ENCODE data around the gene SNX18. TPM values are rescaled to one million over a fixed set of nuclear protein-coding genes. Genes with fewer than 3 reads are reported as not detected.

Gene SNX18
- polyA plus RNA-seq, 1 donor from 2014 or later = 4.0 TPM

DNA sequence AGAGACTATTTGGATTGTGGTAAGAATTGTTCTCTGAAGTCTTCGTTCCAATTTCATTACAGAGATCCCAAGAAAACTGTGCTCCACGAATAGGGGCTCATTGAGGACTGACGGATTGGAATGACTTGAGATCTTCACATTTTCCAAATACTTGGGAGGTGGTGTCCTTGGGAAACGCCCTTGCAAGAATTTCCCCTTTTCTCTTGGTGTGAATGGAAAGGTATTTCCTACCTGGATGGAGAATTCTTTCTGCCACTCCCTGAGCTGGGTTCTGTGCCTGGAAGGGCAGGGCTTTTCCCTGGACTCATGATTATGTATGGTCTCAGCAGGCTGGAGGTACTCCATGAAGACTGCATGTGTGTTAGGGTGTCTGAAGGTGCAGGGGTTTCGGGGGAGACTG is 53.9 kb downstream of the SNX18 start:
- Mint-ChIP-seq H3K9me3 (no peaks in the 10 kb centered on the region), H3K27me3 (no peaks in the 10 kb centered on the region), H3K4me1 (no peaks in the 10 kb centered on the region), H3K4me3 (no peak overlapping the region), H3K36me3 (peaks cover 2% of the 10 kb centered on the region), H3K27ac (no peak overlapping the region)

DNA sequence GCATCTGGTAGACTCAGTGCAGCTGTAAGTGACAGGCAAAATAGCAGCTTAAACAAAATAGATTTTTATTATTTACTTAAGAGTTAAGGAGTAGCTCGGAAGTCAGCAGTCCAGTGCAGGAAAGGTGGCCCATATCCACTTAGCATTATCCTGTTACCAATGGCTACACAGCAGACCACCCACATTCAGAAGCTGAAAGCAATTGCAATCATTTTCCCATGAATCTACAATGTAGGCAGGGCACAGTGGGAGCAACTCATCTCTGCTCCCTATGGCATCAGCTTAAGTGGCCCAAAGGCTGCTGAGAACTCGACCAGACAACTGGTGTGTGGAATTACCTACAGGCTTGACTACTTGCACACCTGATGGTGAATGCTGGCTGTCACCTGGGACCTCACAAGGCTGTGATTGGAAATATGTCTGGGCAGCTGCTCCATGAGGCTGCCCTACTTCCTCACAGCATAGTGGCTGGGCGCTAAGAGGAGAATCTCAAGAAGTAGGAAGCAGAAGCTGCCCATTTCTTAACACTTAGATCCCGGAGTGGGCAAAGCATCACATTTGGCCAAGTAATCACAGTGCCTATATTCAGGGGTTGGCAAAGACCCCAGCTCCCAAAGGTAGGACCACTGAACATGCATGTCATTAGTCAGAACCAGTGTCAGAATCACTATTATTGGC is 56.4 kb downstream of the SNX18 start:
- Mint-ChIP-seq H3K36me3 (no peaks in the 10 kb centered on the region), H3K27me3 (no peaks in the 10 kb centered on the region), H3K27ac (no peak overlapping the region), H3K4me3 (no peak overlapping the region), H3K4me1 (no peaks in the 10 kb centered on the region), H3K9me3 (no peaks in the 10 kb centered on the region)

DNA sequence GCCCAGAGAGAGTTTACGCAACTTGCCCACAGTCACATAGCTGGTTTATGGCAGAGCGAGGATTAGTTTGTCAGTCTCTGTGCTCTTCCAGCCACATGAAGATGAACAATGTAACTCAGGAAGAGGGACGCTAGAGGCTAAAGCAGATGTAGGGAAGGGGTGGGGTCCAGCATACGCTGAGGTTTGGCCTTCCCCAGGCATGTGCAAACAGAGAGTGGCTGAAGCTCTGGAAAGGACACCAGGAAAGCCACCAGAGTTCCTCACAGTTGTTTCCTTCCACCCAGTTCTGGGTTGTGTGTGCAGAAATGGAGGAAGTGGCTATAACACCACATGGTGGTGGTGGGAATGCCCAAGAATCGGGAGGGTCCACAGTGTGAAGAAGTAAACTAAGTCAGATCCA is 60.0 kb downstream of the SNX18 start:
- Mint-ChIP-seq H3K27me3 (peaks cover 2% of the 10 kb centered on the region), H3K4me3 (no peak overlapping the region), H3K9me3 (no peaks in the 10 kb centered on the region), H3K27ac (no peak overlapping the region), H3K36me3 (no peaks in the 10 kb centered on the region), H3K4me1 (peaks cover 0 to 9% (median 4%) of the 10 kb centered on the region in 3 donors)

DNA sequence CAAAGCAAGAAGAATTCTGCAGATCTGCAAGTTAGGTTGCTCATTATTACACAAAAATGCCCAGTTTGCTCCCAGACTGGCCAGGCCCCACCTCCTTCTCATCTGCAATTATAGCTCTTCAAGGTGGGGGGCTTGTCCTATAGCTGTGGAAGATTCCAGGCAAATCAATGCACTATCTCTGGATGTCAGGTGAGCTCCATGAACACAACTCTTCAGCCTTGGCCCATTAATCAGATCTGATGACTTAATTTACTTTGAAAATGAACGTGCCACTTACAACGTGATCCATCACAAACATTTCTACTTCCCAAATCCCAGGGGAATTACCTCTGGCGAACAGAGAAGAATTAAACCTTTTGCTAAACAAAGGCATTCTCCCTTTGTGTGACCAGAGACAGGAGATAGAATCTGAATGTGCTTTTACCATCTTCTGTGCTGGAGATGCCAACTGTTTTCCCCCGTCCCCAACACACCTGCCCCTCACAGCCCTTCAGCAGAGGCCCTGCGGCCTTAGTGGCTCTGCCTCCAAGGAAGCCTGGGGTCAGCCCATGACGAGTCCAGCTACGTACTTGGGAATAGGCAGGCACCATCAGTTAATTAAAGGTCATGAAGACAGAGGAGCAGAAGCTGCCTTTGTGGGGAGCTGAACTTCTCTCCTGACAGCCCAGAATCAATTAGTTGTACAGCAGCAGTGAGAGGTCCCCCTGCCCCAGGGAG is 60.5 kb downstream of the SNX18 start:
- H3K36me3 Mint-ChIP-seq = no peaks in the 10 kb centered on the region
- H3K27me3 Mint-ChIP-seq = peaks cover 2% of the 10 kb centered on the region
- H3K9me3 Mint-ChIP-seq = no peaks in the 10 kb centered on the region
- H3K27ac Mint-ChIP-seq = no peak overlapping the region
- H3K4me3 Mint-ChIP-seq = no peak overlapping the region
- peaks cover 0 to 9% (median 4%) of the 10 kb centered on the region in 3 donors for H3K4me1 Mint-ChIP-seq

DNA sequence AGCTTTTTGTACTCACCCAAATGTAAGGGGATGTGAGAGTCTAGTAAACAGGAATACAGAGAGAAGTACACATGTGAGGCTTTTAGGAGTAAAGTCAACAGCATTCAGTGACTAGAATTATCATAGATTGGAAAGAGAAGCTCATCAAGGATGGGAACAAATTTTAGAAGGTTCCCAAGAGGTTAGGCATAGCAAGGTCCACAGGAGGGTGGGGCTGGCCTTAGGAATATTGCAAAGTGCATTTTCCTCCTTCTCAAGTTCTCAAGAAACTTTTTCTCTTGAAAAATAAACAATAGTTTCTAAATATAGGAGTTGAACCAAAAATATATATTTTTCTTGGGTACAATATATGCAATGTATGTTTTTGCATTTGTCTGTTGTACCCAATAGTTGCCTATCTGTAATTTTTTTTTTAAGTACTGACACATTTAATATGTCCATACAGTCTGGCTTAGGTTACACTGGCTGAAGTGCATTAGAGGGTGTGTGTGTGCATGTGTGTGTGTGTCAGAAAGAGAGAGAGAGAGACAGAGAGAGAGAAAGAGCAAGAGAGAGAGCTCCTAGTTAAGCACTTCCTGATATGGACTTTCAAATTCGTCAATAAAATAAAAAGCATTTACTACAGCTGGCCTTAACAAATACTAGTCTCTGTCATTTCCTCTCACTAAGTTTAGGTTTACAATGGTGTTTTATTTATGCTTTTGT is 62.2 kb downstream of the SNX18 start:
- Mint-ChIP-seq H3K27ac (no peak overlapping the region), H3K27me3 (peaks cover 2% of the 10 kb centered on the region), H3K4me3 (no peak overlapping the region), H3K4me1 (peaks cover 0 to 9% (median 4%) of the 10 kb centered on the region in 3 donors), H3K36me3 (no peaks in the 10 kb centered on the region), H3K9me3 (no peaks in the 10 kb centered on the region)

DNA sequence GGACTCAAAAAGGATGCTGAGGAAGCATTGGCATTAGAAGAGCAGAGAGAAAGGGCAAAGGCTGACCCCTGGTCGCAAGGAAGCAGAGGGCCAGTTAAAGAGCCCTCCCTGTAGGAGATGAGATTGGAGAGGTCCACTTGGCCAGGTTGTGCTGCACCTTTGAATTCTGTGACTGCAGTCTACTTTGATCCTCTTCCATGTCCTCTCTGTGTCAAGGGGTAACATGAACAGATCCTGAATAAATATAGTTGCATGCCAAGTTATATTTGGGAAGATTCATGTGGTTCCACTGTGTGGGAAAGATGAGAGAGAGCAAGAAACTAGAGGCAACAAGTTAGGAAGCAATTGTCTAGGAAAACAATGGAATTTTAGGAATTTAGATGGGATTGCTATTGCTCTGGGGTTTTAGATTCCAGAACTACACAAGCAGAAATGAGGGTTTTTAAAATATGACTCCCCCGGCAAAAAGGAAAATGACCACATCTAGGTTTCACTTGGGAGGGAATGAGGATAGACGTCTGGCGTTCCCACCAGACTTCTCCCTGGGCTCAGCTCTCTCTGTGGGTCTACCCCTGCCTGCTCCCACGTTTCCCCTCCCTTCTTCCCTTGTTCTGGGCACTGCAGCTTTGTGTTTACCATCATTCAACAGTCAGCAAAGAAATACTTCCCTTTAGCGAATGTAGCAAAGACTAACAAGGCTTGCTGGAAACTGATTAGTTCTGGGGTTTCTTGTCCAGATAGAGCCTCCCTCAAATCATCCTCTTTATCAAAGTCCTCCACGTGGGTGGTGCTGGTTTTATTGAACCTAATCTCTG is 63.6 kb downstream of the SNX18 start:
- Mint-ChIP-seq H3K4me1 (peaks cover 0 to 9% (median 4%) of the 10 kb centered on the region in 3 donors), H3K36me3 (peaks cover 2% of the 10 kb centered on the region), H3K27ac (peak overlapping the region in 1 of 3 donors; percentile 51), H3K27me3 (peaks cover 2% of the 10 kb centered on the region), H3K4me3 (no peak overlapping the region), H3K9me3 (peaks cover 0 to 2% (median 1%) of the 10 kb centered on the region in 3 donors)

DNA sequence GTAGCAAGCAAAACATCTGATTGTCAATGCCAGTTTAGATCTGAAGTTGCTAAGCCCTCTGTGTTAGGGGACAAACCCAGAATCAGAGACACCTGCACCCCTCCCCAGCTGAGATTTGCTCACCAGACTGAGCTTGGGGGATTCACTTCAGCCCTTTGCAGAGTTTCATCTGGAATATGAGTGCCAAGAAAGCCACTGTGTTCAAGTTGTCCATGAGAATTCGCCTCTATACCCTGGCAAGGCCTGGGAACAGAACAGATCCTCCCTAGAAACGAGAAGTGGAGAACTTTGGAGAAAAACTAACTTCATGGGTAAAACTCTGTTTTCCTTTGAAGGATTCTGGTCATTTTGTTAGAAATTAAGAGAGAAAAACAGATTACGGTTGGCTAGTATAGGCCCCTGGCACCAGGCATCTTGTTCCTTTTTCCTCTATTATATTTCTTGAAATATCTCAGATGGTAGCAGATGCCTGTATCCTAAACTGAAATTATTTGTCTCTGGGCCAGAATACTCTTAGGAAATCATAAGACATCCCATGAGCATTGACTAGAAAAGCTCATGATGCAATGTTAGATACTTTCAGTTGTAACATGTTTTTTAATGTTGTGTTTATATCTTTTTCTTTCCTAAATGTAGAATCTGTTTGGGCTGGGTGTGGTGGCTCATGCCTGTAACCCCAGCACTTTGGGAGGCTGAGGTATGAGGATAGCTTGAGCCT is 64.4 kb downstream of the SNX18 start:
- Mint-ChIP-seq H3K4me1 (peaks cover 0 to 9% (median 4%) of the 10 kb centered on the region in 3 donors), H3K27ac (peak overlapping the region in 1 of 3 donors; percentile 51), H3K9me3 (peaks cover 2 to 6% (median 6%) of the 10 kb centered on the region in 3 donors), H3K27me3 (peaks cover 2% of the 10 kb centered on the region), H3K4me3 (no peak overlapping the region), H3K36me3 (peaks cover 3% of the 10 kb centered on the region)

DNA sequence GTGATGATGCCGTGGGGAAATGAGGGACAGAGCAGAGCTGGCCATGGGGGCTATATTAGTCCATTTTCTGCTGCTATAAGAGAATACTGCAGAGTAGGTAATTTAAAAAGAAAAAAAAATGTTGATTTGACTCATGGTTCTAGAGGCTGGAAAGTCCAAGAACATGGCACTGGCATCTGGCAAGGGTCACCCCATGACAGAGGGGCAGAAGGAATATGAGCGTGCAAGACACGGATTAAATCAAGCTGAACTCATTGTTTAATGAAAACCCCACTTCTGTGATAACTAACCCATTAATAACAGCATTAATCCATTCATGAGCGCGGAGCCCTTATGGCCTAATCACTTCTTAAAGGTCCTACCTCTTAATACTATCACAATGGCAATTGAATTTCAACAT is 68.8 kb downstream of the SNX18 start:
- H3K36me3 Mint-ChIP-seq = peaks cover 3% of the 10 kb centered on the region
- peaks cover 2 to 13% (median 6%) of the 10 kb centered on the region in 3 donors for H3K9me3 Mint-ChIP-seq
- H3K4me3 Mint-ChIP-seq = no peak overlapping the region
- H3K4me1 Mint-ChIP-seq = peaks cover 6 to 13% (median 8%) of the 10 kb centered on the region in 3 donors
- no peak overlapping the region for H3K27ac Mint-ChIP-seq
- H3K27me3 Mint-ChIP-seq = no peaks in the 10 kb centered on the region

DNA sequence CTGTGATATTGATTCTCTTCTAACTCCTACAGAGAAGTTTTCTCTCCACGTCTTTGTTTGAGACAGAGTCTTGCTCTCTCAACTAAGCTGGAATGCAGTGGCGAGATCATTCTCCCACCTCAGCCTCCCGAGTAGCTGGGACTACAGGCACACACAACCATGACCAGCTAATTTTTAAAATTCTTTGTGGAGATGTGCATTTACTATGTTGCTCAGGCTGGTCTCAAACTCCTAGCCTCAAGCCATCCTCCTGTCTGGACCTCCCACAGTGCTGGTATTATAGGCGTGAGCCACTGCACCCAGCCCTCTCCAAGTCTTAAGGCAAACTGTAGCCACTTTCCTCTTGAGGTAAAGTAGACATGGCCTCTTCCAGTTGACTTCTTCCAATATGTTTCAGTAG is 72.2 kb downstream of the SNX18 start:
- Mint-ChIP-seq H3K9me3 (peaks cover 5 to 18% (median 6%) of the 10 kb centered on the region in 3 donors), H3K36me3 (peaks cover 3% of the 10 kb centered on the region), H3K27me3 (no peaks in the 10 kb centered on the region)

DNA sequence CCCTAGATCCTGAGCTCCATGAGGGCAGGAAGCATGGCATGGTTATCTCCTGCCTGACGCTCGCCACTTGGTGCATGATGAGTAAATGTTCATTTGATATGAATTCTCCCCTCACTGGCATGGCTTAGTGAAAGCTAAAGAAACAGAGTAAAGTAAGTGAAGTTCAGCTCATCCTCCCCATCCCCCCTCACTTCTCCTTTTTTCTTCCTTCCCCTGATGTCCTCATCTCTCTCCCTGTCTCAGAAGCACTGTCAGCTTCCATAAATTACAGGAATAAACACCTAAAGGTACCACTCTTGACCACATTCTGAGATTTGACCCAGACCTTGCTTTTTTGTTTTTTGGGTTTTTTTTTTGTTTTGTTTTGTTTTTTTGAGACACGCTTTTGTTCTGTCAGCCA is 73.3 kb downstream of the SNX18 start:
- Mint-ChIP-seq H3K27ac (no peak overlapping the region), H3K9me3 (peaks cover 5 to 18% (median 6%) of the 10 kb centered on the region in 3 donors), H3K4me1 (peaks cover 6 to 8% (median 8%) of the 10 kb centered on the region in 3 donors), H3K4me3 (peak overlapping the region in 1 of 4 donors; percentile 43), H3K36me3 (peaks cover 1% of the 10 kb centered on the region), H3K27me3 (no peaks in the 10 kb centered on the region)

More for the DNA sequence above, 72.2 kb downstream of the SNX18 start:
- H3K4me1 Mint-ChIP-seq = peaks cover 6 to 8% (median 8%) of the 10 kb centered on the region in 3 donors
- H3K27ac Mint-ChIP-seq = no peak overlapping the region
- no peak overlapping the region for H3K4me3 Mint-ChIP-seq

DNA sequence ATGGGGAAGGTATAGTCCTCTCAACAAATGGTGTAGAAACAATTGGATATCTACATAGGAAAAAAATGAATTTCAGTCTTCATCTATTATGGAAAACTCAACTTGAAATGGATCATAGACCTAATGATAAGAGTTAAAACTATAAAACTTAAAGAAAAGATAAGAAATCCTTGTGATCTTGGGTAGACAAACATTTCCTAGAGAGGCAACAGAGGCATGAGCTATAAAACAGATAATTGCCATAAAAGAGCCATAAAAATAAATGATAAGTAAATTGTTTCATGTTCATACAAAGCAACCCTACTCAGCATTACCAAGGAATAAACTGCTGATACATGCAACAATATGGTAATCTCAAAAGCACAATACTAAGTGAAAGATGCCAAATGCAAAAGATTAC is 76.2 kb downstream of the SNX18 start:
- no peak overlapping the region for H3K27ac Mint-ChIP-seq
- H3K27me3 Mint-ChIP-seq = no peaks in the 10 kb centered on the region
- H3K4me3 Mint-ChIP-seq = no peak overlapping the region
- peaks cover 3% of the 10 kb centered on the region for H3K36me3 Mint-ChIP-seq
- H3K9me3 Mint-ChIP-seq = peaks cover 14 to 22% (median 15%) of the 10 kb centered on the region in 3 donors
- peaks cover 6 to 11% (median 8%) of the 10 kb centered on the region in 3 donors for H3K4me1 Mint-ChIP-seq

DNA sequence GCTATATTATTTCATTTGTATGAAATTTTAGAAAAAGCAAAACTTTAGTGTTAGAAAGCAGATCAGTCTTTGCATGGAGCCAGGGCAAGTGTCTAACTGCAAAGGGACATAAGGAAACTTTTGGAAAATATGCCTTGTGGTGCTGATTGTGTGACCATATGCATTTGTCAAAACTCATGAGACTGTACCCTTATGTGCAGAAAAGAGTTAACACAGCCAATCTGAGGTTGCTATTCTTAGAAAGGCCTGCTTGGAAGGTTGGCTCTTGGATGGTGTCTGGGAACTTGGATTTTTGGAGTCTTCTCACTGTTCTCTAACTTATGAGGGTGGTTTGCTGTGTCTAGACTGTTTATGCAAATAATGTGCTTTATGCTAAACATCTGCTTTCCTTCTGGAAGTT is 76.6 kb downstream of the SNX18 start:
- Mint-ChIP-seq H3K9me3 (peaks cover 14 to 26% (median 18%) of the 10 kb centered on the region in 3 donors), H3K27me3 (no peaks in the 10 kb centered on the region), H3K4me3 (no peak overlapping the region), H3K4me1 (peaks cover 6 to 12% (median 8%) of the 10 kb centered on the region in 3 donors), H3K27ac (no peak overlapping the region), H3K36me3 (peaks cover 5% of the 10 kb centered on the region)

DNA sequence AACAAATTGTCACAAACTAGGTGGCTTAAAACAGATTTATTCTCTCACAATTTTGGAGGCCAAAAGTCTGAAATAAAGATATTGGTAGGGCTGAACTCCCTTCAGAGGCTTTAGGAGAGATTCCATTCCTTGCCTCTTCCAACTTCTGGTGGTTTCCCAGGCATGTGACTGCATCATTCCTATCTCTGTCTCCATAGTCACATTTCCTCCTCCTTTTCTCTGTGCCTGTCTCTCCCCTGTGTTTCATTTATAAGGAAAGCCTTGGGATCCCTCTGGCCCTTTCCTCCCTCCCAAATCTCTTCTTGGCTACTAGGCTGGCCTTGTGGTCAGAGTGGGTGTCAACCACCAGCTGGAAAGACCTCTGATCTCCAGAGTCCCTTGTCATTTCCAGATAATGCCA is 78.2 kb downstream of the SNX18 start:
- Mint-ChIP-seq H3K27ac (no peak overlapping the region), H3K36me3 (peaks cover 10% of the 10 kb centered on the region), H3K9me3 (peaks cover 14 to 26% (median 18%) of the 10 kb centered on the region in 3 donors), H3K27me3 (peaks cover 4% of the 10 kb centered on the region), H3K4me1 (peaks cover 4 to 7% (median 6%) of the 10 kb centered on the region in 3 donors), H3K4me3 (no peak overlapping the region)
